ENCODE measurements around the gene SLC14A1. TPM values are rescaled to one million over a fixed set of nuclear protein-coding genes. Genes with fewer than 3 reads are reported as not detected.

The SLC14A1 gene
- total and polyA plus RNA-seq, 2 donors from 2014 or later = 8.5 to 15.3 TPM

DNA sequence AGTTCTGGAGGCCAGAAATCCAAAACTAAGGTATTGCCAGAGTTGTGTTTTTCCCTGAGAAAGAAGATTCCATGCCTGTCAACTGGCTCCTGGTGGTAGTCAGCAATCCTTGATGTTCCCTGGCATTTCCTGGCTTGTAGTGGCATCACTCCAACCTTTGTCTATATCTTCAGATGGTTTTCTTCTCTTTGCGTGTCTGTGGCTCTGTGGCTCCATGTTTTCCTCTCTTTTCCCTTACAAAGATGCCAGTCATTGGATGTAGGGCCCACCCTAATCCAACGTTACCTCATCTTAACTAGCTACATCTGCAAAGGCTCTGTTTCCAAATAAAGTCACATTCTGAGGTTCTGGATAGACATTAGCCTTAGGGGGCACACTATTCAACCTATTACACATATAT is 41.8 kb downstream of the SLC14A1 start:
- Histone ChIP-seq H3K27me3 (ENCODE audit: control insufficient read depth, insufficient read depth, low read length) (no peaks in the 10 kb centered on the region), H3K4me1 (ENCODE audit: control insufficient read depth in 2 of 3, insufficient read depth in 2 of 3, low read depth in 1 of 3, low read length in 3 of 3) (no peaks in the 10 kb centered on the region), H3K4me3 (ENCODE audit: low read length in 3 of 3) (no peak overlapping the region), H3K9ac (ENCODE audit: low read length in 3 of 3) (no peak overlapping the region), H3K36me3 (ENCODE audit: control insufficient read depth in 2 of 3, insufficient read depth in 3 of 3, low read length in 3 of 3) (no peaks in the 10 kb centered on the region), H3K9me3 (ENCODE audit: control insufficient read depth in 2 of 3, insufficient read depth in 1 of 3, low read length in 3 of 3) (no peaks in the 10 kb centered on the region), H3K27ac (ENCODE audit: low read depth in 2 of 2, low read length in 2 of 2) (no peak overlapping the region)
- TF ChIP-seq, protein P1, sequence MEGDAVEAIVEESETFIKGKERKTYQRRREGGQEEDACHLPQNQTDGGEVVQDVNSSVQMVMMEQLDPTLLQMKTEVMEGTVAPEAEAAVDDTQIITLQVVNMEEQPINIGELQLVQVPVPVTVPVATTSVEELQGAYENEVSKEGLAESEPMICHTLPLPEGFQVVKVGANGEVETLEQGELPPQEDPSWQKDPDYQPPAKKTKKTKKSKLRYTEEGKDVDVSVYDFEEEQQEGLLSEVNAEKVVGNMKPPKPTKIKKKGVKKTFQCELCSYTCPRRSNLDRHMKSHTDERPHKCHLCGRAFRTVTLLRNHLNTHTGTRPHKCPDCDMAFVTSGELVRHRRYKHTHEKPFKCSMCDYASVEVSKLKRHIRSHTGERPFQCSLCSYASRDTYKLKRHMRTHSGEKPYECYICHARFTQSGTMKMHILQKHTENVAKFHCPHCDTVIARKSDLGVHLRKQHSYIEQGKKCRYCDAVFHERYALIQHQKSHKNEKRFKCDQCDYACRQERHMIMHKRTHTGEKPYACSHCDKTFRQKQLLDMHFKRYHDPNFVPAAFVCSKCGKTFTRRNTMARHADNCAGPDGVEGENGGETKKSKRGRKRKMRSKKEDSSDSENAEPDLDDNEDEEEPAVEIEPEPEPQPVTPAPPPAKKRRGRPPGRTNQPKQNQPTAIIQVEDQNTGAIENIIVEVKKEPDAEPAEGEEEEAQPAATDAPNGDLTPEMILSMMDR (IDR thresholded peaks at IDR 0.05; ENCODE audit: borderline replicate concordance, extremely low read depth, insufficient read depth) = no peak
- intact Hi-C loops (cut with DNase I) = no loop called here
- DNase-seq (no peak), FAIRE-seq (no peak)

DNA sequence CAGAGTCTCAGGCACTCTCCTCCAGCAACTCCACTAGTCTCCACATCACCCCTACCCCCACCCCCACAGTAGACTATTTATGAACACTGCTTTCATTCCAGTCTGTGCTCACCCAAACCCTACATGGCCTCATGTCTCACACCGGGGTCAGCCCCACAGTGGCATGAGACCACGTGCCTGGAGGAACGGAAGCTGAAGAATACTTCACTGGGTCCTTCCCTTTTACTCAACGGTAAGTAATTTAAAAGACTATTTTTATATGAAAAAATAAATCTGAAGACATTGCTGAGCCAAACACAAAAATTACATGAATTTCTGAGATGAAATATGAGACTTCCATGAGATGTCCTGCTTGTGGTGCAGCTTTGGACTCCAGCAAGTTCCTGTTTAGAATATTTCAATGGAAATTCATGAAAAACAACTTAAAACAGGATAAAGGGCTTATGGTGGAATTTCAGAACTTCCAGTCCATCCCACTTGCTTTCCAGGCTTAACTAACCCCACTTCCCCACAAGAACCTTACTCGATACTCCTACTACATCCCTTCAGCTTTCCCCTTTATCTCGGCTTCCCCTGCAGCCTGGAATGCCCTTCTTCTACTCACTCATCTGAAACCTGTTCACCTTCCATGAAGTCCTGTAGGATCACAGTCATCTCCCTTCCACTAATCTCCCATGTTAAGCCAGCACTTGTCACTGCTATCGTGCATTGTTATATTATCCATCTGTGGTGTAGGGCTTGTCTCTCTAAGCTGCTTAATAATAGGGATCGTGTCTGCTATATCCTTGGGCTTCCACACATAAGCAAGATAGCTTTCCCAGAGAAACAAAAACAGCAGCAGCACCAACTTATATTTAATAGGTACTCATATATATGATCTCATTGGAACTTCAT is 47.9 kb downstream of the SLC14A1 start:
- FAIRE-seq (no peak), DNase-seq (peak in 1 of 5 donors; percentile 68)
- Histone ChIP-seq H3K4me3 (ENCODE audit: low read length in 3 of 3) (no peak overlapping the region), H3K9ac (ENCODE audit: low read length in 3 of 3) (no peak overlapping the region), H3K27ac (ENCODE audit: low read depth in 2 of 2, low read length in 2 of 2) (no peak overlapping the region), H3K4me1 (ENCODE audit: control insufficient read depth in 2 of 3, insufficient read depth in 2 of 3, low read depth in 1 of 3, low read length in 3 of 3) (peaks cover 0 to 4% (median 0%) of the 10 kb centered on the region in 3 donors), H3K36me3 (ENCODE audit: control insufficient read depth in 2 of 3, insufficient read depth in 3 of 3, low read length in 3 of 3) (no peaks in the 10 kb centered on the region), H3K9me3 (ENCODE audit: control insufficient read depth in 2 of 3, insufficient read depth in 1 of 3, low read length in 3 of 3) (no peaks in the 10 kb centered on the region), H3K27me3 (ENCODE audit: control insufficient read depth, insufficient read depth, low read length) (no peaks in the 10 kb centered on the region)
- TF ChIP-seq, protein P1 (IDR thresholded peaks at IDR 0.05; ENCODE audit: borderline replicate concordance, extremely low read depth, insufficient read depth) = no peak
- intact Hi-C loops (cut with DNase I) = no loop called here

DNA sequence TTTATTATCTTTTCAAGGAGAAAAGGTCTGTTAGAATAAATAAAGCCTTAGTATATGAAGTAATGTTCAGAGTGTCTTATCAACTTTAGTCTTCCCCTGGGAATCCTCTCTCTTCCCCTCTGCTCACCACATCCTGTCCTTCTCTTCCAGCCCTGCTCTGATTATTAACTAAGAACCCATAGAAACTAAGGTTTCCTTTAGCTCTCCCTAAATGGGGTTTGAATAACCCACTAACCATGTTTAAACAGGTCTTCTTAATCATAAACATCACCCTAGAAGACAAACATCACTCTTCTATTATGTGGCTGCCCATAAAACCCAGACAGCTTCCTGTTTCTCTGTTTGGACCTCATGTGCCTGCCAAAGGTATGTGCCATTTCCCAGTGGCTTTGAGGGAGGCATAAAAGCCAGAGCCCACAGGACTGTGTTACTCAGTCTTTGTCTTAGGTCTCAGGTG is 50.1 kb downstream of the SLC14A1 start:
- H3K27me3 ChIP-seq (ENCODE audit: control insufficient read depth, insufficient read depth, low read length) = no peaks in the 10 kb centered on the region
- H3K27ac ChIP-seq (ENCODE audit: low read depth in 2 of 2, low read length in 2 of 2) = no peak overlapping the region
- FAIRE-seq (no peak), DNase-seq (no peak)
- TF ChIP-seq, protein P1 (IDR thresholded peaks at IDR 0.05; ENCODE audit: borderline replicate concordance, extremely low read depth, insufficient read depth) = no peak
- H3K4me3 ChIP-seq (ENCODE audit: low read length in 3 of 3) = no peak overlapping the region
- no peaks in the 10 kb centered on the region for H3K36me3 ChIP-seq (ENCODE audit: control insufficient read depth in 2 of 3, insufficient read depth in 3 of 3, low read length in 3 of 3)
- no peak overlapping the region for H3K9ac ChIP-seq (ENCODE audit: low read length in 3 of 3)
- H3K9me3 ChIP-seq (ENCODE audit: control insufficient read depth in 2 of 3, insufficient read depth in 1 of 3, low read length in 3 of 3) = no peaks in the 10 kb centered on the region
- intact Hi-C loops (cut with DNase I) = no loop called here
- peaks cover 0 to 4% (median 0%) of the 10 kb centered on the region in 3 donors for H3K4me1 ChIP-seq (ENCODE audit: control insufficient read depth in 2 of 3, insufficient read depth in 2 of 3, low read depth in 1 of 3, low read length in 3 of 3)
